NCI-H748 (cell line): Measurements from ENCODE around the gene TMEM140.
A peak's percentile ranks its signal among the peaks of the same experiment; 100 is the strongest.
"Not testable (repeated sequence)": the region's sequence is repeated elsewhere in the genome, so short reads cannot be mapped to it uniquely, and the experiment has no call there.

Source experiments
- DNase-seq: peaks from one replicate; lab custom pipeline; 2025; ENCODE audit not compliant: unreplicated experiment; lab: John Stamatoyannopoulos, UW

The TMEM140 gene

GRCh38 chr7:135158141-135158655, 10.3 kb downstream of the TMEM140 start:
- no peak for DNase-seq

- no peak for DNase-seq
These were observed 11.0 kb downstream of the TMEM140 start for GRCh38 chr7:135158874-135159273.

- DNase-seq, result no peak
These were observed 11.7 kb downstream of the TMEM140 start for GRCh38 chr7:135159359-135160085.

- DNase-seq, result no peak
These were observed 12.4 kb downstream of the TMEM140 start for GRCh38 chr7:135160098-135160857.

GRCh38 chr7:135160858-135161653, 13.2 kb downstream of the TMEM140 start:
- no peak for DNase-seq

GRCh38 chr7:135161669-135162068, 13.8 kb downstream of the TMEM140 start:
- no peak for DNase-seq

GRCh38 chr7:135162382-135163001, 14.6 kb downstream of the TMEM140 start:
- no peak for DNase-seq

- no peak for DNase-seq
These were observed 16.6 kb downstream of the TMEM140 start for GRCh38 chr7:135164357-135165061.

GRCh38 chr7:135165862-135166261, 18.0 kb downstream of the TMEM140 start:
- DNase-seq, result no peak

GRCh38 chr7:135166338-135166990, 18.6 kb downstream of the TMEM140 start:
- no peak for DNase-seq

GRCh38 chr7:135167365-135167917, 19.6 kb downstream of the TMEM140 start:
- DNase-seq, result no peak

GRCh38 chr7:135168001-135168400, 20.1 kb downstream of the TMEM140 start:
- no peak for DNase-seq

- no peak for DNase-seq
These were observed 20.7 kb downstream of the TMEM140 start for GRCh38 chr7:135168489-135169140.

GRCh38 chr7:135169141-135169963, 21.5 kb downstream of the TMEM140 start:
- peak; percentile 14 for DNase-seq

- no peak for DNase-seq
These were observed 22.0 kb downstream of the TMEM140 start for GRCh38 chr7:135169964-135170273.

- peak; percentile 94 for DNase-seq
These were observed 22.6 kb downstream of the TMEM140 start, which contains the start of gene CYREN for GRCh38 chr7:135170274-135170997. Gene CYREN (minus strand): TSS chr7:135170707. CDS start chr7:135168922, 1,785 bp downstream.

- not testable (repeated sequence) for DNase-seq
These were observed 23.2 kb downstream of the TMEM140 start for GRCh38 chr7:135170998-135171481.
